Neural cell (in vitro differentiated cells): ENCODE measurements around the gene CNTLN. TPM values are rescaled to one million over a fixed set of nuclear protein-coding genes. Genes with fewer than 3 reads are reported as not detected.

Source experiments
- H2AFZ ChIP-seq: fragments of 200-600, 300-800 bp; sonication (generic), shearing (Covaris generic); 2 replicates; pipeline ENCODE4 v1.6.0; 2014; ENCODE audit warnings: low read depth, mild to moderate bottlenecking, antibody characterized with exemption, low read length, moderate library complexity
- H3F3A ChIP-seq: fragments of 200-600 bp; shearing (Covaris generic); 2 replicates; pipeline ENCODE4 v1.6.1; 2016; ENCODE audit warnings: mild to moderate bottlenecking, moderate library complexity, mixed read lengths, antibody characterized with exemption, low read length; ENCODE audit not compliant: insufficient read depth, poor library complexity, severe bottlenecking
- H3K27ac ChIP-seq: fragments of 200-600, 300-800 bp; sonication (generic), shearing (Covaris generic); 2 replicates; pipeline ENCODE4 v1.5.1; 2014; ENCODE audit warnings: mild to moderate bottlenecking, low read length, moderate library complexity
- H3K27me3 ChIP-seq: fragments of 300-800, 200-600 bp; sonication (generic), shearing (Covaris generic); 2 replicates; pipeline ENCODE4 v1.6.0; 2014; ENCODE audit warnings: mild to moderate bottlenecking, low read depth, low read length, moderate library complexity; ENCODE audit not compliant: insufficient read depth
- H3K36me3 ChIP-seq: fragments of 300-800, 200-600 bp; sonication (generic), shearing (Covaris generic); 2 replicates; pipeline ENCODE4 v1.5.1; 2014; ENCODE audit warnings: mild to moderate bottlenecking, antibody characterized with exemption, low read length, moderate library complexity; ENCODE audit not compliant: insufficient read depth
- H3K4me2 ChIP-seq: fragments of 300-800, 200-600 bp; sonication (generic), shearing (Covaris generic); 2 replicates; pipeline ENCODE4 v1.6.0; 2014; ENCODE audit warnings: mild to moderate bottlenecking, low read length
- H3K4me3 ChIP-seq: fragments of 300-800, 200-600 bp; sonication (generic), shearing (Covaris generic); 2 replicates; pipeline ENCODE4 v1.5.1; 2014; ENCODE audit warnings: mild to moderate bottlenecking, low read length, moderate library complexity
- H3K79me2 ChIP-seq: fragments of 200-600 bp; shearing (Covaris generic); replicated peaks from 2 replicates; pipeline ENCODE4 v1.6.0; 2014; ENCODE audit warnings: mild to moderate bottlenecking, low read length, moderate library complexity; ENCODE audit not compliant: insufficient read depth
- H3K9ac ChIP-seq: fragments of 300-800, 200-600 bp; sonication (generic), shearing (Covaris generic); 2 replicates; pipeline ENCODE4 v1.6.1; 2016; ENCODE audit warnings: mild to moderate bottlenecking, low read length, mixed read lengths
- H3K9me2 ChIP-seq: fragments of 200-600 bp; shearing (Covaris generic); 2 replicates; pipeline ENCODE4 v1.6.1; 2016; ENCODE audit warnings: mild to moderate bottlenecking, low read length, mixed read lengths; ENCODE audit not compliant: insufficient read depth
- H3K9me3 ChIP-seq: fragments of 200-600, 300-800 bp; sonication (generic), shearing (Covaris generic); 2 replicates; pipeline ENCODE4 v1.6.1; 2016; ENCODE audit warnings: mild to moderate bottlenecking, mixed run types, low read length, moderate library complexity, mixed read lengths
- H4K20me1 ChIP-seq: fragments of 200-600 bp; shearing (Covaris generic); 2 replicates; pipeline ENCODE4 v1.6.1; 2016; ENCODE audit warnings: mild to moderate bottlenecking, mixed run types; ENCODE audit not compliant: insufficient read depth
- EP300 ChIP-seq: fragments of 450-650 bp; conservative IDR thresholded peaks from 2 replicates; pipeline ENCODE4 v1.6.1; 2014; ENCODE audit warnings: antibody characterized with exemption, mild to moderate bottlenecking, moderate library complexity; ENCODE audit not compliant: poor library complexity, severe bottlenecking
- EZH2 ChIP-seq: fragments of 200-600, 300-800 bp; shearing (Covaris generic), sonication (generic); IDR thresholded peaks from 2 replicates; pipeline ENCODE4 v1.6.1; 2014; ENCODE audit warnings: antibody characterized with exemption, low read length, borderline replicate concordance, mild to moderate bottlenecking; ENCODE audit not compliant: insufficient read depth, poor library complexity, severe bottlenecking
- MXI1 ChIP-seq: fragments of 450-650 bp; conservative IDR thresholded peaks from 2 replicates; pipeline ENCODE4 v1.6.1; 2014; ENCODE audit warnings: antibody characterized with exemption, mild to moderate bottlenecking; ENCODE audit not compliant: poor library complexity, severe bottlenecking
- POLR2AphosphoS5 ChIP-seq: IDR thresholded peaks from 2 replicates; pipeline ENCODE4 v1.6.1; 2012
- RAD21 ChIP-seq: fragments of 450-650 bp; conservative IDR thresholded peaks from 2 replicates; pipeline ENCODE4 v1.6.1; 2014; ENCODE audit warnings: antibody characterized with exemption, mild to moderate bottlenecking, moderate library complexity
- REST ChIP-seq: IDR thresholded peaks from 2 replicates; pipeline ENCODE4 v1.6.1; 2012; ENCODE audit warnings: borderline replicate concordance
- SMC3 ChIP-seq: fragments of 450-650 bp; conservative IDR thresholded peaks from 2 replicates; pipeline ENCODE4 v1.6.1; 2014; ENCODE audit warnings: antibody characterized with exemption, mild to moderate bottlenecking, moderate library complexity; ENCODE audit not compliant: poor library complexity
- TAF1 ChIP-seq: IDR thresholded peaks from 2 replicates; pipeline ENCODE4 v1.6.1; 2012; ENCODE audit warnings: low read depth
- polyA plus RNA-seq: library from polyadenylated mRNA; depleted of rRNA; stranded (reverse); fragments of >200 nt; gene quantifications from 2 replicates; pipeline ENCODE4 v1.2.3, GENCODE V29; 2014
- TF ChIP-seq, protein P1 (sequence below): fragments of 450-650 bp; IDR thresholded peaks from 2 replicates; pipeline ENCODE4 v1.5.1; 2014; ENCODE audit warnings: antibody characterized with exemption, mild to moderate bottlenecking, moderate library complexity; ENCODE audit not compliant: poor library complexity, severe bottlenecking

Gene CNTLN
- polyA plus RNA-seq, 1 donor from 2014 or later: 5.0 TPM

- H3K36me3 ChIP-seq: no peaks in the 10 kb centered on the region
- H3K27me3 ChIP-seq: no peaks in the 10 kb centered on the region
- H3K27ac ChIP-seq: no peak overlapping the region
- no peaks in the 10 kb centered on the region for H3F3A ChIP-seq
- H3K9ac ChIP-seq: no peak overlapping the region
- TF ChIP-seq EZH2: no peak
- TF ChIP-seq, protein P1, sequence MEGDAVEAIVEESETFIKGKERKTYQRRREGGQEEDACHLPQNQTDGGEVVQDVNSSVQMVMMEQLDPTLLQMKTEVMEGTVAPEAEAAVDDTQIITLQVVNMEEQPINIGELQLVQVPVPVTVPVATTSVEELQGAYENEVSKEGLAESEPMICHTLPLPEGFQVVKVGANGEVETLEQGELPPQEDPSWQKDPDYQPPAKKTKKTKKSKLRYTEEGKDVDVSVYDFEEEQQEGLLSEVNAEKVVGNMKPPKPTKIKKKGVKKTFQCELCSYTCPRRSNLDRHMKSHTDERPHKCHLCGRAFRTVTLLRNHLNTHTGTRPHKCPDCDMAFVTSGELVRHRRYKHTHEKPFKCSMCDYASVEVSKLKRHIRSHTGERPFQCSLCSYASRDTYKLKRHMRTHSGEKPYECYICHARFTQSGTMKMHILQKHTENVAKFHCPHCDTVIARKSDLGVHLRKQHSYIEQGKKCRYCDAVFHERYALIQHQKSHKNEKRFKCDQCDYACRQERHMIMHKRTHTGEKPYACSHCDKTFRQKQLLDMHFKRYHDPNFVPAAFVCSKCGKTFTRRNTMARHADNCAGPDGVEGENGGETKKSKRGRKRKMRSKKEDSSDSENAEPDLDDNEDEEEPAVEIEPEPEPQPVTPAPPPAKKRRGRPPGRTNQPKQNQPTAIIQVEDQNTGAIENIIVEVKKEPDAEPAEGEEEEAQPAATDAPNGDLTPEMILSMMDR: no peak
- TF ChIP-seq REST: no peak
- TF ChIP-seq EP300: no peak
- TF ChIP-seq TAF1: no peak
- no peak for TF ChIP-seq RAD21
- TF ChIP-seq MXI1: no peak
- no peak for TF ChIP-seq POLR2AphosphoS5
- TF ChIP-seq SMC3: no peak
- no peak overlapping the region for H2AFZ ChIP-seq
- H3K9me3 ChIP-seq: no peaks in the 10 kb centered on the region
- H3K4me2 ChIP-seq: no peak overlapping the region
- no peaks in the 10 kb centered on the region for H3K9me2 ChIP-seq
- H4K20me1 ChIP-seq: no peaks in the 10 kb centered on the region
- no peaks in the 10 kb centered on the region for H3K79me2 ChIP-seq
- H3K4me3 ChIP-seq: no peak overlapping the region
Measured at GRCh38 chr9:17319864-17320263, 185.0 kb downstream of the CNTLN start.

- no peaks in the 10 kb centered on the region for H3F3A ChIP-seq
- no peak overlapping the region for H3K9ac ChIP-seq
- no peak overlapping the region for H3K4me3 ChIP-seq
- H3K9me3 ChIP-seq: no peaks in the 10 kb centered on the region
- H3K4me2 ChIP-seq: no peak overlapping the region
- no peak for TF ChIP-seq SMC3
- TF ChIP-seq TAF1: no peak
- TF ChIP-seq REST: no peak
- TF ChIP-seq RAD21: no peak
- TF ChIP-seq POLR2AphosphoS5: no peak
- TF ChIP-seq EZH2: no peak
- no peak for TF ChIP-seq EP300
- TF ChIP-seq MXI1: no peak
- TF ChIP-seq, protein P1: no peak
- no peaks in the 10 kb centered on the region for H3K27me3 ChIP-seq
- no peaks in the 10 kb centered on the region for H4K20me1 ChIP-seq
- H3K27ac ChIP-seq: no peak overlapping the region
- H2AFZ ChIP-seq: no peak overlapping the region
- H3K79me2 ChIP-seq: no peaks in the 10 kb centered on the region
- H3K9me2 ChIP-seq: no peaks in the 10 kb centered on the region
- H3K36me3 ChIP-seq: no peaks in the 10 kb centered on the region
Measured at GRCh38 chr9:17322882-17323864, 188.3 kb downstream of the CNTLN start.
